Measurements from ENCODE around the gene MCL1.

DNA sequence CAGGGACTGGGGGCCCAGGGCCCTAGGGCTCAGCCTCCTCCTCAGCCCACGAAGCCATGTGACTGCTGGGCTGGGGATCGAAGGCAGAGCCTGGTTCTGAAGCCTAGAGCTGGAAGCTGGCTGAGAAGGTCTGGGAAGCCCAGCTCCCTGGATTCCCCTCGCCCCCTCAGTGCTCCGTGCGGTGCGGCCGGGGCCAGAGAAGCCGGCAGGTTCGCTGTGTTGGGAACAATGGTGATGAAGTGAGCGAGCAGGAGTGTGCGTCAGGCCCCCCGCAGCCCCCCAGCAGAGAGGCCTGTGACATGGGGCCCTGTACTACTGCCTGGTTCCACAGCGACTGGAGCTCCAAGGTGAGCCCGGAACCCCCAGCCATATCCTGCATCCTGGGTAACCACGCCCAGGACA lies 21.1 kb downstream of the MCL1 start:
- TF ChIP-seq CTCF (conservative IDR thresholded peaks at IDR 0.05) (no peak), ZFX (IDR thresholded peaks at IDR 0.05) (no peak)

Measured in C4-2B (cell line).